K562 (cell line): ENCODE data around the gene CHKB. TPM values are rescaled to one million over a fixed set of nuclear protein-coding genes. Genes with fewer than 3 reads are reported as not detected.

Source experiments
- ATAC-seq: fragments of 200-7000 bp; cut with Tn5 transposase; 3 replicates; pipeline ENCODE4 v1.9.1; 2020; ENCODE audit warnings: moderate library complexity
- BruUV-seq: library from RNA; stranded (reverse); fragments of 400-500 nt; replicated peaks from 2 replicates; lab custom pipeline; 2021; lab: Mats Ljungman, UMichigan
- CTCF ChIA-PET: fragments of 300-600 bp; formaldehyde crosslinking; extraction: SDS; loops from one replicate; lab custom pipeline; 2021; ENCODE audit warnings: low intra/inter-chr PET ratio; lab: Yijun Ruan, JAX
- POLR2A ChIA-PET: fragments of 300-600, 350-650 bp; sonication (Branson Sonifier 250); formaldehyde crosslinking; extraction: SDS; loops from one replicate; lab custom pipeline; 2021; ENCODE audit warnings: antibody characterized with exemption, inconsistent platforms; lab: Yijun Ruan, JAX
- DNase-seq, 4 experiments: peaks; one replicate each; pipeline versions ENCODE4 v3.0.0 to v3.0.0-alpha.2; 2011 to 2018; ENCODE audit warnings: low spot score in 3 of 4, mixed read lengths in 3 of 4; ENCODE audit errors: extremely low read depth in 1 of 4
- FAIRE-seq: peaks from 2 replicates; lab custom pipeline; 2011; peaks lifted over from hg19 to GRCh38; lab: Jason Lieb, UNC
- H2AFZ ChIP-seq: 2 replicates; pipeline ENCODE4 v1.6.0; 2011; ENCODE audit warnings: low read depth, low read length, control low read depth, inconsistent platforms
- H3K27ac ChIP-seq: fragments of 200-600 bp; 3 replicates; pipeline ENCODE4 v1.8.0; 2011; ENCODE audit warnings: low read depth, mild to moderate bottlenecking, control low read depth, inconsistent platforms, low read length, moderate library complexity, mixed read lengths; ENCODE audit errors: extremely low read depth
- H3K27me3 ChIP-seq, 2 experiments: fragments of 300-600 bp in 1 of 2; 2 replicates in 1 of 2; 3 replicates in 1 of 2; pipeline versions ENCODE4 v1.6.0 to v1.8.0; 2011; ENCODE audit warnings: inconsistent platforms in 2 of 2, low read length in 2 of 2, mild to moderate bottlenecking in 1 of 2, mixed read lengths in 1 of 2, moderate library complexity in 1 of 2; ENCODE audit not compliant: control insufficient read depth in 2 of 2, insufficient read depth in 2 of 2
- H3K36me3 ChIP-seq: fragments of 300-600 bp; 3 replicates; pipeline ENCODE4 v1.8.0; 2011; ENCODE audit warnings: mild to moderate bottlenecking, low read length, inconsistent platforms; ENCODE audit not compliant: control insufficient read depth, insufficient read depth
- H3K4me1 ChIP-seq, 2 experiments: fragments of 200-600 bp in 1 of 2; replicated peaks in 1 of 2; 2 replicates in 1 of 2; 3 replicates in 1 of 2; pipeline versions ENCODE4 v1.5.1 to v1.8.0; 2011; ENCODE audit warnings: inconsistent platforms in 2 of 2, low read length in 2 of 2, mild to moderate bottlenecking in 1 of 2, mixed read lengths in 1 of 2, moderate library complexity in 1 of 2; ENCODE audit not compliant: control insufficient read depth in 2 of 2, insufficient read depth in 2 of 2
- H3K4me2 ChIP-seq: 2 replicates; pipeline ENCODE4 v1.6.1; 2011; ENCODE audit warnings: low read length, control low read depth, inconsistent platforms, mixed read lengths; ENCODE audit not compliant: insufficient read depth
- H3K4me3 ChIP-seq: fragments of 200-600 bp; sonication (generic), shearing (Covaris generic); 2 replicates; pipeline ENCODE4 v1.5.1; 2016; ENCODE audit warnings: control low read depth, inconsistent platforms
- H3K79me2 ChIP-seq: fragments of 200-600 bp; 3 replicates; pipeline ENCODE4 v1.8.0; 2011; ENCODE audit warnings: low read length, inconsistent platforms; ENCODE audit not compliant: control insufficient read depth, insufficient read depth
- H3K9ac ChIP-seq, 2 experiments: 2 replicates each; pipeline versions ENCODE4 v1.6.0 to v1.6.1; 2011; ENCODE audit warnings: low read depth in 2 of 2, low read length in 2 of 2, control low read depth in 1 of 2, inconsistent platforms in 1 of 2, mild to moderate bottlenecking in 1 of 2, mixed read lengths in 1 of 2; ENCODE audit not compliant: insufficient read depth in 1 of 2
- H3K9me1 ChIP-seq: one replicate; pipeline ENCODE4 v1.6.0; 2011; ENCODE audit warnings: inconsistent platforms, mild to moderate bottlenecking, low read length, moderate library complexity; ENCODE audit not compliant: control insufficient read depth, insufficient read depth
- H3K9me3 ChIP-seq: replicated peaks from 2 replicates; pipeline ENCODE4 v1.5.1; 2011; ENCODE audit warnings: low read depth, low read length, inconsistent platforms; ENCODE audit not compliant: control insufficient read depth, insufficient read depth
- H4K20me1 ChIP-seq: replicated peaks from 2 replicates; pipeline ENCODE4 v1.6.1; 2011; ENCODE audit warnings: low read length, inconsistent platforms, mixed read lengths; ENCODE audit not compliant: control insufficient read depth, insufficient read depth
- E2F8 ChIP-seq: fragments of 450-650 bp; IDR thresholded peaks from 2 replicates; pipeline ENCODE4 v1.7.1; 2018; ENCODE audit warnings: mild to moderate bottlenecking, low read depth; ENCODE audit not compliant: partially characterized antibody
- ETV1 ChIP-seq: fragments of 450-650 bp; conservative IDR thresholded peaks from 2 replicates; pipeline ENCODE4 v1.6.1; 2016; ENCODE audit warnings: missing genetic modification characterization, control low read depth, low read depth, missing compliant biosample characterization
- FOXA1 ChIP-seq: fragments of 450-650 bp; IDR thresholded peaks from 2 replicates; pipeline ENCODE4 v1.6.1; 2016; ENCODE audit warnings: mild to moderate bottlenecking, borderline replicate concordance
- HLTF ChIP-seq: fragments of 450-650 bp; IDR thresholded peaks from 2 replicates; pipeline ENCODE4 v1.6.1; 2016
- LARP7 ChIP-seq: fragments of 450-650 bp; IDR thresholded peaks from 2 replicates; pipeline ENCODE4 v1.6.1; 2016
- NR2C1 ChIP-seq, 2 experiments: fragments of 450-650 bp; IDR thresholded peaks; 2 replicates each; pipeline ENCODE4 v1.6.1; 2017; ENCODE audit warnings: mild to moderate bottlenecking in 2 of 2, antibody characterized with exemption in 1 of 2, inconsistent platforms in 1 of 2, missing compliant biosample characterization in 1 of 2, missing genetic modification characterization in 1 of 2
- PHTF2 ChIP-seq: fragments of 250-450 bp; sonication (Bioruptor Pico); IDR thresholded peaks from 2 replicates; pipeline ENCODE4 v1.5.0; 2021; ENCODE audit warnings: mild to moderate bottlenecking
- REST ChIP-seq, 2 experiments: fragments of 450-650 bp; formaldehyde crosslinking in 1 of 2; IDR thresholded peaks; 2 replicates each; pipeline versions ENCODE4 v1.4.0 to v1.6.1; 2014 to 2020; ENCODE audit warnings: mild to moderate bottlenecking in 2 of 2, borderline replicate concordance in 1 of 2, low read depth in 1 of 2
- RFX1 ChIP-seq: fragments of 450-650 bp; IDR thresholded peaks from 2 replicates; pipeline ENCODE4 v1.6.1; 2016; ENCODE audit warnings: mild to moderate bottlenecking, moderate library complexity
- USF1 ChIP-seq: sonication (generic); formaldehyde crosslinking; IDR thresholded peaks from 2 replicates; pipeline ENCODE4 v1.9.0; 2022; ENCODE audit warnings: mild to moderate bottlenecking, missing genetic modification reagents
- YBX1 ChIP-seq: fragments of 450-650 bp; IDR thresholded peaks from 2 replicates; pipeline ENCODE4 v1.7.1; 2016; ENCODE audit warnings: mild to moderate bottlenecking
- ZNF785 ChIP-seq: fragments of 250-450 bp; sonication (Bioruptor Pico); IDR thresholded peaks from 2 replicates; pipeline ENCODE4 v1.4.0; 2020; ENCODE audit warnings: mild to moderate bottlenecking
- WGBS: fragments of 100-300 bp; shearing (Covaris generic); methylation state at CpG from one replicate; pipeline ENCODE4 v1.1.6; 2016; ENCODE audit warnings: low coverage, mixed read lengths; ENCODE audit not compliant: insufficient coverage; ENCODE audit errors: missing lambda C conversion rate; 5-methylcytosine and 5-hydroxymethylcytosine counted together
- in situ Hi-C: fragments of 300-500 bp; cut with MboI; formaldehyde crosslinking; loops from 4 replicates; pipeline ENCODE4 v1.15.0; 2018; ENCODE audit warnings: inconsistent platforms, mixed read lengths
- intact Hi-C: fragments of 100-400 bp; cut with micrococcal nuclease; formaldehyde crosslinking; loops from 2 replicates; pipeline ENCODE4 v1.14.2; 2022
- polyA plus RNA-seq, 8 experiments: library from polyadenylated mRNA; depleted of rRNA in 4 of 8; stranded (reverse) in 5 of 8; unstranded in 3 of 8; fragments of >200 nt; fragmentation: Nextera tagmentation in 2 of 8; fragmentation: Illumina TruSeq in 1 of 8; extraction: Ambion mirVana in 2 of 8; extraction: Trizol in 1 of 8; gene quantifications; 2 replicates each; pipeline versions ENCODE4 v1.2.1 to v1.2.3, GENCODE V29; 2011 to 2014; ENCODE audit warnings: inconsistent platforms in 1 of 8, missing spikeins in 1 of 8
- total RNA-seq, 7 experiments: library from RNA; depleted of rRNA in 6 of 7; stranded (reverse); fragments of >200 nt in 6 of 7; fragmentation: Illumina TruSeq in 2 of 7; extraction: Trizol in 2 of 7; gene quantifications; 2 replicates each; pipeline versions ENCODE4 v1.2.1 to v1.2.3, GENCODE V29; 2011 to 2021; ENCODE audit warnings: low replicate concordance in 1 of 7

CHKB gene
- total and polyA plus RNA-seq, 9 of the 15 experiments (the other 6 are each of a cell fraction or from before 2014, with no cell fraction given): 2.7 to 31.0 (median 11.0) TPM

- Histone ChIP-seq H3K4me1 (peaks cover 4 to 8% of the 10 kb centered on the region in 2 experiments; a peak in 4 of 5 replicates), H3K36me3 (no peaks in the 10 kb centered on the region), H3K9me1 (no peaks in the 10 kb centered on the region), H3K9me3 (no peaks in the 10 kb centered on the region), H3K79me2 (no peaks in the 10 kb centered on the region), H3K4me3 (no peak overlapping the region), H3K27ac (no peak overlapping the region), H3K4me2 (no peak overlapping the region), H3K9ac (no peak overlapping the region), H3K27me3 (peaks cover 25 to 83% of the 10 kb centered on the region in 2 experiments), H2AFZ (no peak overlapping the region), H4K20me1 (no peaks in the 10 kb centered on the region)
- CTCF ChIA-PET: no interaction called here
- ATAC-seq (no peak), DNase-seq (no peak), FAIRE-seq (no peak)
- intact Hi-C loops: no loop called here
- 0% methylated on average over 1 of the region's 6 CpGs for WGBS
- POLR2A ChIA-PET: interaction anchor here (0.8 to 1.3 kb wide), 2 partner anchors 20 to 99 kb away, joined by 3 read pairs; partner anchors contain the start of gene ARSA
- no TSS peak for BruUV-seq
- in situ Hi-C loops: no loop called here
- TF ChIP-seq ZNF785 (CRISPR knock-in tag): no peak
- TF ChIP-seq PHTF2 (CRISPR knock-in tag): no peak
- TF ChIP-seq USF1 (CRISPR knock-in tag): no peak
- no peak for TF ChIP-seq RFX1
- no peak for TF ChIP-seq ETV1 (tag)
- TF ChIP-seq HLTF: no peak
- TF ChIP-seq NR2C1 (IDR thresholded peaks at IDR 0.05): no peak
- no peak for TF ChIP-seq NR2C1 (tag; IDR thresholded peaks at IDR 0.05)
- TF ChIP-seq YBX1: no peak
- no peak for TF ChIP-seq FOXA1
- TF ChIP-seq E2F8: no peak
- no peak for TF ChIP-seq REST (IDR thresholded peaks at IDR 0.05; ENCODE audit: borderline replicate concordance)
- TF ChIP-seq REST (CRISPR knock-in tag; IDR thresholded peaks at IDR 0.05; ENCODE audit: low read depth): no peak
- TF ChIP-seq LARP7: no peak
Observed at GRCh38 chr22:50607659-50608020, 25.0 kb upstream of the CHKB start.
